K562 (cell line): ENCODE data around the gene KCNN4. TPM values are rescaled to one million over a fixed set of nuclear protein-coding genes. Genes with fewer than 3 reads are reported as not detected.
A peak's percentile ranks its signal among the peaks of the same experiment; 100 is the strongest.

ENCODE experiments used
- ATAC-seq: fragments of 200-7000 bp; cut with Tn5 transposase; 3 replicates; pipeline ENCODE4 v1.9.1; 2020; ENCODE audit warnings: moderate library complexity
- BruUV-seq: library from RNA; stranded (reverse); fragments of 400-500 nt; replicated peaks from 2 replicates; lab custom pipeline; 2021; lab: Mats Ljungman, UMichigan
- CTCF ChIA-PET: fragments of 300-600 bp; formaldehyde crosslinking; extraction: SDS; loops from one replicate; lab custom pipeline; 2021; ENCODE audit warnings: low intra/inter-chr PET ratio; lab: Yijun Ruan, JAX
- POLR2A ChIA-PET: fragments of 300-600, 350-650 bp; sonication (Branson Sonifier 250); formaldehyde crosslinking; extraction: SDS; loops from one replicate; lab custom pipeline; 2021; ENCODE audit warnings: antibody characterized with exemption, inconsistent platforms; lab: Yijun Ruan, JAX
- DNase-seq, 4 experiments: peaks; one replicate each; pipeline versions ENCODE4 v3.0.0 to v3.0.0-alpha.2; 2011 to 2018; ENCODE audit warnings: low spot score in 3 of 4, mixed read lengths in 3 of 4; ENCODE audit errors: extremely low read depth in 1 of 4
- FAIRE-seq: peaks from 2 replicates; lab custom pipeline; 2011; peaks lifted over from hg19 to GRCh38; lab: Jason Lieb, UNC
- H2AFZ ChIP-seq: 2 replicates; pipeline ENCODE4 v1.6.0; 2011; ENCODE audit warnings: low read depth, low read length, control low read depth, inconsistent platforms
- H3K27ac ChIP-seq: fragments of 200-600 bp; 3 replicates; pipeline ENCODE4 v1.8.0; 2011; ENCODE audit warnings: low read depth, mild to moderate bottlenecking, control low read depth, inconsistent platforms, low read length, moderate library complexity, mixed read lengths; ENCODE audit errors: extremely low read depth
- H3K27me3 ChIP-seq, 2 experiments: fragments of 300-600 bp in 1 of 2; 2 replicates in 1 of 2; 3 replicates in 1 of 2; pipeline versions ENCODE4 v1.6.0 to v1.8.0; 2011; ENCODE audit warnings: inconsistent platforms in 2 of 2, low read length in 2 of 2, mild to moderate bottlenecking in 1 of 2, mixed read lengths in 1 of 2, moderate library complexity in 1 of 2; ENCODE audit not compliant: control insufficient read depth in 2 of 2, insufficient read depth in 2 of 2
- H3K36me3 ChIP-seq: fragments of 300-600 bp; 3 replicates; pipeline ENCODE4 v1.8.0; 2011; ENCODE audit warnings: mild to moderate bottlenecking, low read length, inconsistent platforms; ENCODE audit not compliant: control insufficient read depth, insufficient read depth
- H3K4me1 ChIP-seq, 2 experiments: fragments of 200-600 bp in 1 of 2; replicated peaks in 1 of 2; 2 replicates in 1 of 2; 3 replicates in 1 of 2; pipeline versions ENCODE4 v1.5.1 to v1.8.0; 2011; ENCODE audit warnings: inconsistent platforms in 2 of 2, low read length in 2 of 2, mild to moderate bottlenecking in 1 of 2, mixed read lengths in 1 of 2, moderate library complexity in 1 of 2; ENCODE audit not compliant: control insufficient read depth in 2 of 2, insufficient read depth in 2 of 2
- H3K4me2 ChIP-seq: 2 replicates; pipeline ENCODE4 v1.6.1; 2011; ENCODE audit warnings: low read length, control low read depth, inconsistent platforms, mixed read lengths; ENCODE audit not compliant: insufficient read depth
- H3K4me3 ChIP-seq: fragments of 200-600 bp; sonication (generic), shearing (Covaris generic); 2 replicates; pipeline ENCODE4 v1.5.1; 2016; ENCODE audit warnings: control low read depth, inconsistent platforms
- H3K79me2 ChIP-seq: fragments of 200-600 bp; 3 replicates; pipeline ENCODE4 v1.8.0; 2011; ENCODE audit warnings: low read length, inconsistent platforms; ENCODE audit not compliant: control insufficient read depth, insufficient read depth
- H3K9ac ChIP-seq, 2 experiments: 2 replicates each; pipeline versions ENCODE4 v1.6.0 to v1.6.1; 2011; ENCODE audit warnings: low read depth in 2 of 2, low read length in 2 of 2, control low read depth in 1 of 2, inconsistent platforms in 1 of 2, mild to moderate bottlenecking in 1 of 2, mixed read lengths in 1 of 2; ENCODE audit not compliant: insufficient read depth in 1 of 2
- H3K9me1 ChIP-seq: one replicate; pipeline ENCODE4 v1.6.0; 2011; ENCODE audit warnings: inconsistent platforms, mild to moderate bottlenecking, low read length, moderate library complexity; ENCODE audit not compliant: control insufficient read depth, insufficient read depth
- H3K9me3 ChIP-seq: replicated peaks from 2 replicates; pipeline ENCODE4 v1.5.1; 2011; ENCODE audit warnings: low read depth, low read length, inconsistent platforms; ENCODE audit not compliant: control insufficient read depth, insufficient read depth
- H4K20me1 ChIP-seq: replicated peaks from 2 replicates; pipeline ENCODE4 v1.6.1; 2011; ENCODE audit warnings: low read length, inconsistent platforms, mixed read lengths; ENCODE audit not compliant: control insufficient read depth, insufficient read depth
- DIDO1 ChIP-seq: fragments of 450-650 bp; IDR thresholded peaks from 2 replicates; pipeline ENCODE4 v1.6.1; 2016; ENCODE audit warnings: low read depth, missing biosample characterization, missing genetic modification characterization
- DLX4 ChIP-seq: fragments of 250-450 bp; sonication (Bioruptor Pico); IDR thresholded peaks from 2 replicates; pipeline ENCODE4 v1.6.1; 2021; ENCODE audit warnings: mild to moderate bottlenecking
- FOXA1 ChIP-seq: fragments of 450-650 bp; IDR thresholded peaks from 2 replicates; pipeline ENCODE4 v1.6.1; 2016; ENCODE audit warnings: mild to moderate bottlenecking, borderline replicate concordance
- HDGF ChIP-seq: fragments of 450-650 bp; IDR thresholded peaks from 2 replicates; pipeline ENCODE4 v1.6.1; 2016
- HNRNPL ChIP-seq: fragments of 200-400 bp; formaldehyde crosslinking; IDR thresholded peaks from 2 replicates; pipeline ENCODE4 v1.6.1; 2017; ENCODE audit warnings: low read depth, mild to moderate bottlenecking, low read length
- KLF10 ChIP-seq: fragments of 250-450 bp; sonication (Bioruptor Pico); IDR thresholded peaks from 2 replicates; pipeline ENCODE4 v1.6.1; 2021; ENCODE audit warnings: matching md5 sums
- LCOR ChIP-seq: sonication (generic); formaldehyde crosslinking; IDR thresholded peaks from 2 replicates; pipeline ENCODE4 v1.8.0; 2022; ENCODE audit warnings: mild to moderate bottlenecking, missing genetic modification reagents
- MAFF ChIP-seq: IDR thresholded peaks from 2 replicates; pipeline ENCODE4 v1.6.1; 2012; ENCODE audit warnings: low read length, improper control_type of control experiment
- MTA2 ChIP-seq: fragments of 450-650 bp; IDR thresholded peaks from 2 replicates; pipeline ENCODE4 v1.6.1; 2016; ENCODE audit warnings: low read depth
- NONO ChIP-seq, 2 experiments: fragments of 200-400 bp in 1 of 2; fragments of 450-650 bp in 1 of 2; formaldehyde crosslinking in 1 of 2; IDR thresholded peaks; 2 replicates each; pipeline ENCODE4 v1.6.1; 2017; ENCODE audit warnings: low read depth in 2 of 2, mild to moderate bottlenecking in 2 of 2, moderate library complexity in 2 of 2, low read length in 1 of 2
- NR4A1 ChIP-seq, 2 experiments: fragments of 250-450 bp in 1 of 2; fragments of 450-650 bp in 1 of 2; sonication (Bioruptor Pico) in 1 of 2; IDR thresholded peaks; 2 replicates each; pipeline versions ENCODE4 v1.4.0 to v1.6.1; 2016 to 2020; ENCODE audit warnings: mild to moderate bottlenecking in 2 of 2, missing compliant biosample characterization in 1 of 2, missing genetic modification characterization in 1 of 2, moderate library complexity in 1 of 2
- SRSF1 ChIP-seq: fragments of 200-400 bp; formaldehyde crosslinking; IDR thresholded peaks from 2 replicates; pipeline ENCODE4 v1.6.1; 2017; ENCODE audit warnings: mild to moderate bottlenecking, low read depth, low read length, moderate library complexity
- SRSF3 ChIP-seq: fragments of 200-400 bp; formaldehyde crosslinking; IDR thresholded peaks from 2 replicates; pipeline ENCODE4 v1.6.1; 2016; ENCODE audit warnings: mild to moderate bottlenecking, low read length, moderate library complexity; ENCODE audit not compliant: insufficient read depth
- ZBTB7A ChIP-seq: IDR thresholded peaks from 2 replicates; pipeline ENCODE4 v1.6.1; 2011; ENCODE audit warnings: low read depth, mild to moderate bottlenecking, low read length, moderate library complexity, borderline replicate concordance; ENCODE audit not compliant: control insufficient read depth
- ZNF384 ChIP-seq: IDR thresholded peaks from 2 replicates; pipeline ENCODE4 v1.6.1; 2012; ENCODE audit warnings: low read depth, low read length, improper control_type of control experiment
- ZNF699 ChIP-seq: fragments of 250-450 bp; sonication (Bioruptor Pico); IDR thresholded peaks from 2 replicates; pipeline ENCODE4 v1.8.0; 2021; ENCODE audit warnings: mild to moderate bottlenecking, moderate library complexity; ENCODE audit not compliant: insufficient replicate concordance
- WGBS: fragments of 100-300 bp; shearing (Covaris generic); methylation state at CpG from one replicate; pipeline ENCODE4 v1.1.6; 2016; ENCODE audit warnings: low coverage, mixed read lengths; ENCODE audit not compliant: insufficient coverage; ENCODE audit errors: missing lambda C conversion rate; 5-methylcytosine and 5-hydroxymethylcytosine counted together
- in situ Hi-C: fragments of 300-500 bp; cut with MboI; formaldehyde crosslinking; loops from 4 replicates; pipeline ENCODE4 v1.15.0; 2018; ENCODE audit warnings: inconsistent platforms, mixed read lengths
- intact Hi-C: fragments of 100-400 bp; cut with micrococcal nuclease; formaldehyde crosslinking; loops from 2 replicates; pipeline ENCODE4 v1.14.2; 2022
- polyA plus RNA-seq, 8 experiments: library from polyadenylated mRNA; depleted of rRNA in 4 of 8; stranded (reverse) in 5 of 8; unstranded in 3 of 8; fragments of >200 nt; fragmentation: Nextera tagmentation in 2 of 8; fragmentation: Illumina TruSeq in 1 of 8; extraction: Ambion mirVana in 2 of 8; extraction: Trizol in 1 of 8; gene quantifications; 2 replicates each; pipeline versions ENCODE4 v1.2.1 to v1.2.3, GENCODE V29; 2011 to 2014; ENCODE audit warnings: inconsistent platforms in 1 of 8, missing spikeins in 1 of 8
- total RNA-seq, 7 experiments: library from RNA; depleted of rRNA in 6 of 7; stranded (reverse); fragments of >200 nt in 6 of 7; fragmentation: Illumina TruSeq in 2 of 7; extraction: Trizol in 2 of 7; gene quantifications; 2 replicates each; pipeline versions ENCODE4 v1.2.1 to v1.2.3, GENCODE V29; 2011 to 2021; ENCODE audit warnings: low replicate concordance in 1 of 7
- TF ChIP-seq, protein P1 (sequence below): fragments of 250-450 bp; sonication (Bioruptor Pico); IDR thresholded peaks from 2 replicates; pipeline ENCODE4 v1.5.0; 2021; ENCODE audit warnings: mild to moderate bottlenecking, borderline replicate concordance
- TF ChIP-seq, protein P2 (sequence below): sonication (generic); formaldehyde crosslinking; IDR thresholded peaks from 2 replicates; pipeline ENCODE4 v1.8.1; 2023; ENCODE audit warnings: mild to moderate bottlenecking, missing genetic modification reagents

The KCNN4 gene
- total and polyA plus RNA-seq, 9 of the 15 experiments (the other 6 are each of a cell fraction or from before 2014, with no cell fraction given), result 0.53 to 37.7 (median 25.9) TPM

DNA sequence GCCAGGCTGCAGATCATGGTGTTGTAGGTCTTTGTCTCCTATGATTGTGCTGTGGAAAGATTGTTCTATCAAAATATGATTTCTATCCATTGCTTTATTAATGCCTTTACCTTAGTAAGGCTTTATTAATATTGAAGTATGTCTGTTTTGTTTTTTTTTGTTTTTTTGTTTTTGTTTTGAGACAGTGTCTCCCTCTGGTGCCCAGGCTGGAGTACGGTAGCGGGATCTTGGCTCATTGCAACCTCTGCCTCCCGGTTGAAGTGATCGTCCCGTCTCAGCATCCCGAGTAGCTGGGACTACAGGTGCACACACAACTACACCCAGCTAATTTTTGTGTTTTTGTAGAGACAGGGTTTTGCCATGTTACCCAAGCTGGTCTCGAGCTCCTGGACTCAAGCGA is 57.2 kb downstream of the KCNN4 start:
- H3K9me3 ChIP-seq, result no peaks in the 10 kb centered on the region
- no peaks in the 10 kb centered on the region for H3K79me2 ChIP-seq
- intact Hi-C loops (loop anchor here (2.0 kb wide), 1 partner anchor 55 kb away; no protein-coding TSS in a partner anchor), in situ Hi-C loops (no loop called here)
- H3K4me3 ChIP-seq, result no peak overlapping the region
- no peaks in the 10 kb centered on the region for H3K9me1 ChIP-seq
- no TSS peak for BruUV-seq
- peaks cover 2% of the 10 kb centered on the region; the same call in 2 of the 3 replicates for H3K36me3 ChIP-seq
- H3K27ac ChIP-seq, result no peak overlapping the region
- peaks cover 11 to 12% of the 10 kb centered on the region in 2 experiments; a peak in 4 of 5 replicates for H3K27me3 ChIP-seq
- peaks cover 0 to 16% of the 10 kb centered on the region in 2 experiments; a peak in 2 of 5 replicates for H3K4me1 ChIP-seq
- no peaks in the 10 kb centered on the region for H4K20me1 ChIP-seq
- ATAC-seq, result peak; percentile 58
- no peak overlapping the region for H3K4me2 ChIP-seq
- peak; percentile 80 for FAIRE-seq
- H2AFZ ChIP-seq, result peak overlapping the region; percentile 38; the same call in 1 of the 2 replicates
- POLR2A ChIA-PET, result interaction anchor here (0.6 to 0.9 kb wide), 2 partner anchors 24 to 41 kb away, joined by 3 to 5 read pairs; no protein-coding TSS in a partner anchor
- no peak overlapping the region for H3K9ac ChIP-seq
- CTCF ChIA-PET, result interaction anchor here (1.7 kb wide), 1 partner anchor 54 kb away, joined by 8 read pairs; the partner anchor contains the start of gene PLAUR
- WGBS, result 25% methylated on average over 8 of the region's 8 CpGs
- peak in 1 of 4 experiments; percentile 33 for DNase-seq
- TF ChIP-seq, protein P1, sequence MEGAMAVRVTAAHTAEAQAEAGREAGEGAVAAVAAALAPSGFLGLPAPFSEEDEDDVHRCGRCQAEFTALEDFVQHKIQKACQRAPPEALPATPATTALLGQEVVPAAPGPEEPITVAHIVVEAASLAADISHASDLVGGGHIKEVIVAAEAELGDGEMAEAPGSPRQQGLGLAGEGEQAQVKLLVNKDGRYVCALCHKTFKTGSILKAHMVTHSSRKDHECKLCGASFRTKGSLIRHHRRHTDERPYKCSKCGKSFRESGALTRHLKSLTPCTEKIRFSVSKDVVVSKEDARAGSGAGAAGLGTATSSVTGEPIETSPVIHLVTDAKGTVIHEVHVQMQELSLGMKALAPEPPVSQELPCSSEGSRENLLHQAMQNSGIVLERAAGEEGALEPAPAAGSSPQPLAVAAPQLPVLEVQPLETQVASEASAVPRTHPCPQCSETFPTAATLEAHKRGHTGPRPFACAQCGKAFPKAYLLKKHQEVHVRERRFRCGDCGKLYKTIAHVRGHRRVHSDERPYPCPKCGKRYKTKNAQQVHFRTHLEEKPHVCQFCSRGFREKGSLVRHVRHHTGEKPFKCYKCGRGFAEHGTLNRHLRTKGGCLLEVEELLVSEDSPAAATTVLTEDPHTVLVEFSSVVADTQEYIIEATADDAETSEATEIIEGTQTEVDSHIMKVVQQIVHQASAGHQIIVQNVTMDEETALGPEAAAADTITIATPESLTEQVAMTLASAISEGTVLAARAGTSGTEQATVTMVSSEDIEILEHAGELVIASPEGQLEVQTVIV (CRISPR knock-in tag), result no peak
- TF ChIP-seq ZNF699 (CRISPR knock-in tag), result no peak
- no peak for TF ChIP-seq LCOR
- no peak for TF ChIP-seq NR4A1 (CRISPR knock-in tag; IDR thresholded peaks at IDR 0.05)
- TF ChIP-seq NR4A1 (tag; IDR thresholded peaks at IDR 0.05), result no peak
- peak; percentile 85 for TF ChIP-seq ZNF384
- TF ChIP-seq HNRNPL, result no peak
- TF ChIP-seq FOXA1, result no peak
- no peak for TF ChIP-seq NONO (IDR thresholded peaks at IDR 0.05; ENCODE audit: low read depth in 2 of 2, low read length in 1 of 2)
- TF ChIP-seq, protein P2, sequence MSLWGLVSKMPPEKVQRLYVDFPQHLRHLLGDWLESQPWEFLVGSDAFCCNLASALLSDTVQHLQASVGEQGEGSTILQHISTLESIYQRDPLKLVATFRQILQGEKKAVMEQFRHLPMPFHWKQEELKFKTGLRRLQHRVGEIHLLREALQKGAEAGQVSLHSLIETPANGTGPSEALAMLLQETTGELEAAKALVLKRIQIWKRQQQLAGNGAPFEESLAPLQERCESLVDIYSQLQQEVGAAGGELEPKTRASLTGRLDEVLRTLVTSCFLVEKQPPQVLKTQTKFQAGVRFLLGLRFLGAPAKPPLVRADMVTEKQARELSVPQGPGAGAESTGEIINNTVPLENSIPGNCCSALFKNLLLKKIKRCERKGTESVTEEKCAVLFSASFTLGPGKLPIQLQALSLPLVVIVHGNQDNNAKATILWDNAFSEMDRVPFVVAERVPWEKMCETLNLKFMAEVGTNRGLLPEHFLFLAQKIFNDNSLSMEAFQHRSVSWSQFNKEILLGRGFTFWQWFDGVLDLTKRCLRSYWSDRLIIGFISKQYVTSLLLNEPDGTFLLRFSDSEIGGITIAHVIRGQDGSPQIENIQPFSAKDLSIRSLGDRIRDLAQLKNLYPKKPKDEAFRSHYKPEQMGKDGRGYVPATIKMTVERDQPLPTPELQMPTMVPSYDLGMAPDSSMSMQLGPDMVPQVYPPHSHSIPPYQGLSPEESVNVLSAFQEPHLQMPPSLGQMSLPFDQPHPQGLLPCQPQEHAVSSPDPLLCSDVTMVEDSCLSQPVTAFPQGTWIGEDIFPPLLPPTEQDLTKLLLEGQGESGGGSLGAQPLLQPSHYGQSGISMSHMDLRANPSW (CRISPR knock-in tag), result no peak
- no peak for TF ChIP-seq ZBTB7A
- TF ChIP-seq MTA2, result no peak
- no peak for TF ChIP-seq KLF10 (CRISPR knock-in tag)
- 0 out of 2 replicates have a peak, but pooled peaks have one; percentile 41 for TF ChIP-seq HDGF
- no peak for TF ChIP-seq DLX4 (CRISPR knock-in tag)
- no peak for TF ChIP-seq SRSF3
- no peak for TF ChIP-seq MAFF
- TF ChIP-seq DIDO1 (tag), result no peak
- no peak for TF ChIP-seq SRSF1
